Smooth muscle cell of the brain vasculature (primary cell): ENCODE data around the gene NOL3.

ENCODE experiments used
- DNase-seq: peaks from one replicate; pipeline ENCODE4 v3.0.0-alpha.2; 2012; ENCODE audit warnings: low read depth, low spot score

Gene NOL3

DNA sequence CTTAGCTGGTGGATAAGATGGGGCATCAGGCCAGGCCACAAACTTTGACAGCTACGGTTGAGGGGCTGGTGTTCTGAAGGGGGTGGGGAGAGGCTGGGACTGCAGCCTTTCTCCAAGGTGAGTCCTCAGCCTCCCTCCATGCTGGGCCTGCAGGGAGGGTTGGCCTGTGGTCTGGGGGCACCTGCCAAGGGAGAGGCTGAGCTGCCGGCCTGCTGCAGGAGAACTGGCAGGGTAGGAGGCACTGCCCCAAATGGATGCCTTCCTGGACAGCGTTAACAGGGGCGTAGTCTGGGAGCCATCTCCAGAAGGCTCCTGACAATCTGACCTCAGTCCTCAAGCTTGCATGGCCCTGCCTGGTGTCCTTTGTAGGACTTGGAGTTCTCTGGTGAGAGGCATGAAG is 33.7 kb downstream of the NOL3 start:
- no peak for DNase-seq

DNA sequence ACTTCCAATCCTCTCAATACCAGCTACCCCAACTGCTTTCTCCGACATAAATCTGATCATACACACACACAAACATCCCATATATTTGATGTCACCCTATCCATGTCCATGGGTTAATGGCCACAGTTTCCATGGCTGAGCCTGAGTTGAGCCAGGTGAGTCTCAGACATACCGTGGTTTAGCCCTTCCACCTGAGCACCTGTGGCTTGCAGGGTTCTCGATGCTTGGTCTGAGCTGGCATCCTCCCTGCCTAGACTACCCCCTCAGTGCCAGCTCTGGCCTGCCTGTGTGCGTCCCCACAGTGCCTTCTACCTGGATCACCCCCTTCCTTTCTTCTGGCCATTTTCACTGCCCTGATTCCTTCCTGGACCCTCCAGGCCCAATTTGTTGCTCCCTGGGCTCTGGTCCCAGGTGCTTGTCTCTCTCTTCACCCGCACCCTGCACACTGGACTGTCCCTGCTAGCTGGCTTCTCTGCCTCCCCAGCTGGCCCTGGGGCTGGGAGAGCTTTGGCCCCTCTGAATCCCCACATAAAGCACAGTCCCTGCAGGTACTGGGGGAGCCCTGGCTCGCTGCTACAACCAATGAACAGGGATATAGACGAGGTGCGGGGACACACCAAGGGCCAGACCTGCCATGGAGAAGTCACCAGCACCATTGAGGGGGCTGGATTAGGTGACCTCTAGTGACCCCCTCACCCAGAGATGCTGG is 35.9 kb downstream of the NOL3 start:
- no peak for DNase-seq

DNA sequence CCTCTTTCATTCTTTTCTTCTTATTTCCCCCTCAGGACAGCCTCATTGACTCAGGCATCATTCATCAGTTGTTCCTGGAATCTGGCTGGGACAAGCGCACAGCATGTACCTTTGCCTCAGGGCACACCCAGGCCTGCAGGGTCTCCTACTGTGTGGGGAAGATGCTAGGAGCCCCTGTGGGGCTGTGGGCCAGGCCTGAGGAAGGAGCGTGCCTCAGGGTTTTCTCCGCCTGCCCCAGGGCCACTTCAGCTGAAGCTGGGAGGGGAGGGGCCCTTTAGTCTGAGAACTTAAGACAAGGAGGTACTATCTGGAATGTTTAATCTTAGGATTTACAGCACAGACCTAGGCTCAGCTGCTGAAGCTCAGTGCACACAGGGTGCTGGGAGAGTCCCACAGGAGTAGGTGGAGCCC is 36.5 kb downstream of the NOL3 start:
- DNase-seq: no peak

DNA sequence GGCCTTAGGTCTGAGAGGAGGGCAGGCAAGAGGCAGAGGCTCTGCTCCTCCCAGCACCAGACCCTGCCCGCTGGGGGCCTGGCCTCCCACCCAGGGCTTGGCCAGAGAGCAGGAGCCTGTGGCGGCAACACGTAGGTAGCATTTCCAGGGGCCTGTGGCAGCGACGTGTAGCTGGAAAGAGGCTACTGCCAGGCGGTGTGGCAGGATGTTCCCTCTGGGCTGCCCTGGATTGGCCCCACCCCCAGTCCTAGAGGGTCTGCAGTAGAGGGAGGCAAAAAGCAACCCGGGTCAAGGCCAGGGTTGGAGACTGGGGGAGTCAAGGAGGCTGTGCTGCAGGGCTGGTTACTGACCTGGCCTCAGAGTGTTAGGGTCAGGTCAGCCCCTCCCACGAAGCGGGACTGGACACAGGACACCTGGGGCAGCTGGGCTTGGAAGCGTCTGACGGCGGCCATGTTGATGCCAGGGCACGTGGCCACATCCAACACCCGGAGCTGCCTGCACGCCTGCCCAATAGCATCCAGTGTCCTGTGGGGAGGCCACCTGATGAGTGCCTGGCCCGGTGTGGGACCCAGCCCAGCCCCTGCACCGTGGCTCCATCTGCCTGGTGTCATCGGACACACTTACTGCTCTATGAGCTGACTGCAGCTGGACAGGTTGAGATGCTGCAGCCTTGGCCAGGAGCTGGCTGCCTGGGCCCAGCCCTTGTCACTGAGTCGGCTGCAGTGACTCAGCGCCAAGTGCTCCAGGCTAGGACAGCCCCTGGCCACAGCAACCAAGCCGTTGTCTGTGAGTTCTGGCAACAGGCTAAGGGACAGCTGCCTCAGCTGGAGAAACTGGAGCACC is 37.1 kb downstream of the NOL3 start:
- DNase-seq: no peak

DNA sequence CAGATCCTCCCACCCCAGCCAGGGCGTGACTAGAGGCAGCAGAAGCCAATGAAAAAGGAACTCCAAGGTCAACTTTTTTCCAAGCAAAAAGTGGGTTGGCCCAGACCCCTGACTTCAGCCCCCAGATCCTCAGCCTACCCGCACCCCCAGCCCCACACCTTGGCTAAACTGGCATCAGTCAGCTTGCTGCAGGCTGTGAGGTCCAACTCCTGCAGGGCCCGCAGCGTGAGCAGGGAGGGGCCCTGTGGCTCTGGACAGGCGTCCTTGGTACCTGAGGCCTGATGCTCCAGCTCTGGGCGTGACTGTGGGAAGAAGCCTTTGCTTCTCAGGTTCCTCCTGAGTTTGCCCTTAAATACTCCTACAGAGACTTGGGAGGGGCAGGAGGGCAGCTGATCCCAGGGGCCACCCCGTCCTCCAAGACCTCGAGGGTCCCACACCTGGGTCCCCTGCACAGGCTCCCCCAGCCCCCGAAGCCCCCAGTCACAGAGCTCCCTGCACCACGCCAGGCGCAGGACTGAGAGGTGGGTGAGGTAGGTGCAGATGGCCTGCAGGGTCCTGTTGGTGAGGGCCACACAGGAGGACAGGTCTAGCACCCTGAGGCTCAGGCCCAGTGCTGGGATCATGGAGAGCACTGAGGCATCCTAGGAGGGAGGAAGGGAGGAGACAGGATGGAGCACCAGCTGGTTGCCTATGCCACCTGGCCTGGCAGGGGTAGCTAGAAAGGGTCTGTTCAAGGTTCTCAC is 38.0 kb downstream of the NOL3 start:
- no peak for DNase-seq

DNA sequence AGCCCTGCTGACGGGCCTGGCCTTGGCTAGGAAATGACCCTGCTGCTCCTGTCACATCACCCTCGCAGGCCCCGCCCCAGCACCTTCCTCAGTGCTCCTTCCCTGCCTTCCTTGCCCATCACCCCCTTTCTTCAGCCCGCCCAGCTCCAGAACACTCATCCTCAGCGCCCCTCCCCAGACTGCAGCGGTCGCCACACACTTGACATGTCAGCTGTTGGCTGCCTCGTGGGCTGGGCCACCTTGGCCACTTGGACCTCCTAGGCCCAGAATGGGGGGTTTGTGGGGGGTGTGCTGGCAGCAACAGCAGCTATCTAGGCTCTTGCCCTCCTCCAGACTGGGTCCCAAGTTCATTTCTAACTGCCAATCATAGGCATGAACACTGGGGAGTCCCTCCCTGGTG is 39.2 kb downstream of the NOL3 start:
- no peak for DNase-seq

DNA sequence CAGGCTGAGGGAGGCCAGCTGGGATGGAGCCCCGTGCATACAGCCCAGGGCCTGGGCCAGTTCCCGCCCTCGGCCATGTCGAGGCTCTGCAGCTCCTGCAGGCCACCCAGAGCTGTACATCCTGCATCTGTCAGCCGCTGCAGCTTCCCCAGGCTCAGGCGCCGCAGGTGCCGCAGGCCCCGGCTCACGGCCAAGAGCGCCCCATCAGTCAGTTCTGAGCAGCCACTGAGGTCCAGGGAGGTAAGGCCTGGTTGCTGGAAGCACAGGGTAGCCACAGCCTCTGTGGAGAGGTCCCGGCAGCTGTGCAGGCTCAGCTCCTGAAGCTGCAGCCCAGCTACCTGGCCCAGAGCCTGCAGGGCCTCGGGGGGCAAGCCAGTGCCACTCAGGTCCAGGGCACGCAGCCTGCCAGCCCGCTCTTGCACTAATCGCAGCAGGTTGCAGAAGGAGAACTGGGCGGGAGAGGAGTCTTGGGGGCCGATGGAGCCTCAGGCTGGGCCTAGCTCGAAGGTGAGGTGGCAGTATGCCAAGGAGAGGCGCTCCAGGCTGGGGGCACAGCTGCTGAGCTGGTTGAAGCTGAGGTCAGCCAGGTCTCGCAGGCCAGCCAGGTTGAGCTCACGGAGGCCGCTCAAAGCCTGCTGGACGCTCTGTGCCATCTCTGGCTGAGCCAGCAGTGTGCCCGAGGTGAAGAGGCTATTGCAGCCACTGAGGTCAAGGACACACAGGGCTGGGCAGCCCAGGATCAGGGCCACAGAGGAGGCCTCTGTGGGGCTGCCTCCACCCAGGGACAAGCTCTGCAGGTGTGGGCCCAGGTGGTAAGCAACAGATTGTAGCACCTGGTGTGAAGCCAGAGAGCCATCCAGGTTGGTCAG is 40.0 kb downstream of the NOL3 start:
- DNase-seq: no peak

DNA sequence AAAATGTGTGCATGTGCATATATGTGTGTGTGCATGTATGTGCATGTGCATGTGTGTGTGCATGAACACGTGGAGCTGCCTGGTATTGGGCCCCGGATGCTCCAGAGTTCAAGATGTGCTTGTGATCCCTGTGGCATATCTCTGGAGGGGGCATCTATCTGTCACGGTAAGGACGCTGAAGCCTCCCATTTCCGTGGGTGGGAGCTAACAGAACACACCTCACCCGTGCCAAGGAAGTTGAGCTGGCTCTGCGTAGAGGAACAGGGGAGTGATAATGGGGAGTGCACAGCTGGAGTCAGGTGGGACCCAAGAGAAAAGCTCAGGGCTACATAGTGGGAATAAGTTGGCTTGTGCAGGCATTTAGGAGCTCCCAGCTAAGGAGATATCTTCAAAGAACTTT is 41.3 kb downstream of the NOL3 start:
- no peak for DNase-seq

DNA sequence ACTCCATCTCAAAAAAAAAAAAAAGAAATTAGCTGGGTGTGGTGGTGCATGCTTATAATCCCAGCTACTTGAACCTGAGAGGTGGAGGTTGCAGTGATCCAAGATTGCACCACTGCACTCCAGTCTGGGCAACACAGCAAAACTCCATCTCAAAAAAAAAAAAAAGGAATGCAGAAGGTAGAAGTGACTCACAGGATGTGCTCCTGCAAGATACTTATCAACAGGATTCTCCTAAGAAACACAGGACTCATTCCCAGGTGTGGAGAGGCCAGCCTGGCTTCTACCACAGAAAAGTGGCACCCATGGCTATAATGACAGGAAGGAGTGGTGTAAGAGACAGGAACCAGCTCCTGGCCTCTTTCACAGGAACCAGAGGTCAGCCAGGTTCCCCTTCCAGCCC is 42.4 kb downstream of the NOL3 start:
- DNase-seq: no peak

DNA sequence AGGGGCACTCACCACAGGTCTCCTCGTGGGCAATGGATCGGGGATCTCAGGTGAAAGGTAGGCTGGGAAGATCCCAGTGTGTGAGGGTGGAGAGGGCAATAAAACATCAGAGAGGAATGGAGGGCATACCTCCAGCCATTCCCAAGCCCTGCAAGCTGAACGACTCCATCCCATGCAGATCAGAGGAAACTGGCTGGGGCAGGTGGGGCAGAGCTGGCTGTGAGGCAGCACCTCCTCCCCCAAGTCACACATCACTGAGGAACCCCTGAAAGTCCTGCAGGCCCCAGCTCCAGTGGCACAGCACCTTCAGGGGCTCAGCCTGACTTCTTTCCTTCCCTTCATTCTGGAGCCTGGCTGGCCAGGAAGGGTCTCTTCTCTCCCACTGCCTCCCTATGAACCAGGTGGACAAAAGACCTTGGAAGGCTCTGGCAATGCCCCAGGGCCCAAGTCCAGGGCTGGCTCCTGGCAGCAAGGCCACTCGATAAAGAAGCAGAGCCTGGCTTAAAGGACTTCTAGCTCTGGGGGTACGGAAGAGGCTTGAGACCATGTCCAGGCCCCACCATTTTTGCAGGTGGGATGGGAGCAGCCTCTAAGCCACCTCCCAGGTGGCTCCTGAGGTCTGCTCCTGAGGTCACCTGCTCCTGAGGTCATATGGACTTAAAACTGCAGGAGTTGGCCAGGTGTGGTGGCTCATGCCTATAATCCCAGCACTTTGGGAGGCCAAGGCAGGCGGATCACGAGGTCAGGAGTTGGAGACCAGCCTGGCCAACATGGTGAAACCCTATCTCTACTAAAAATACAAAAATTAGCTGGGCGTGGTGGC is 43.1 kb downstream of the NOL3 start:
- DNase-seq: no peak

DNA sequence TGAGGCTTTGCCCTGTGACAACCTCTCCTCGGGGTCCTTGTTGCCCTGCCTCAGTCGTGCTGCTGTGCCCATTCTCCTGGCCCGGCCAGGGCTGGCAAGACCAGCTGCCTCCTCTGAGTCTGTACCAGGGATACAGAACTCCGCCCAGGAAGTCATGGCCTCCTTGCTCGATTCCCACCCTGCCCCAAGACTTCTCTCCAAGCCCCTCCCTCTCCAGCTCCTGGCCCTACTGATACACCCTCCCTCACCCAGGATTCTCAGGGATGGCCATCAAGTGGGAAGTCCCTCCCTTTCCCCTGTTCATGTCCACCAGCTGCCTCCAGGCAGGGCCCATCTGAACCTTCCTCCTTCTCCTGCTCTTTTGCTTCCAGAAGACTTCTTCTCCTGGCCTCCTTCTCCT is 45.4 kb downstream of the NOL3 start:
- no peak for DNase-seq

DNA sequence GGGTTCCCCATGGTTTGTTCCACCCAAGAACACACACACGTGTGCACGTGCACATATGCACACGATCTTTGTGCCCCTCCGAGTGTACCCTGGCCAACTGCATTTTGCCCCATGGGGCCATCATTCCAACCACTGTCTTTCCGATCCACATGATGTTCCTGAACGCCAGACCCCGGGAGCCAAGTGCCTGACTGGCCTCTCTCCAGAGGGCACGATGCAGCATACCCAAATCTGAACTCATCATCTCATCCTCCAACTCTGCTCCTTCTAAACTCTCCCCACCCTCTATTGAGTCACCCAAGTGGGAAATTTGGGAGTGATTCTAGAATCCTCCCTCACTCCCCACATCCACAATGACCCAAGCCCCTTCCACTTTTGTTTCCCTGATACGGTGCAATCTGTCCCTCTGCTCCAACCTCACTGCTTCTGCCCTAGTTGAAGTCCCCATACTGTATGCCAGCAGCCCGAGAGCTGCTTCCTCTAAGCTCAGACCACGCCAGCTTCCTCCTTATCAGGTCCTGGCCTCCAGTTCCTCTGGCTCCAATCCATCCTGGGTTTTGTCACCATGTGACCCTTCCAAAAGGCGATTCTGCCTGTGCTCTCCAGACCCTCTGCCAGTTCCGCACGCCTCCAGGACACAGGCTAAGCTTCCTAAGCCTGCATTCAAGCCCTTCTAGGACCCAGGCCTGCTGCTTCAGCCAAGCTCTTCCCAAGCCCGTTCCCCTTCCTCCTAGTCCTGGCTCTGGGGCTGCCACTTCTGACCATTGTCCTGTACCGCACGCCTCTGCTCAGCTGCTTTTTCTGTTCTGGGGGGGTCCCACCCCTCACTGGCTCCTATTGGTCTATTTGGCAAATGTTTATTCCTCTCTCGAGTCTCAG is 46.5 kb downstream of the NOL3 start:
- no peak for DNase-seq

DNA sequence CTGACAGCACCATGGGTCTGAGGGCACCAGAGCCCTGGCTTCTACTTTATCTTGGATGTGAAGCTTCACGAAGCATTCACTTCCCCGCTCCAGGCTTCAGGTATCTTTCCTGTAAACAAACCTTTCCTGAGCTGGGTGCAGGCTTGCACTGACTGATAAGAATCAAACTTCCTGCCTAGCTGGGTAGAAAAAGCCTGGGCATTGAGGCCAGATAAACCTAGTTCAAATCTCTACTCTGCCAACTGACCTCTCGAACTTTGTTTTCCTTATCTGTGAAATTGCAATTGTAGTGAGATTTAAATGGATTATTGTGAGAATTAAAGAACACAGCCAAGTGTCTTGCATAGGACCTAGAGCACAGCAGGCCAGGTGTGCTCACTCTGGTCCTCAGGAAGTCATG is 53.7 kb downstream of the NOL3 start:
- no peak for DNase-seq
